GM23248 (cell line): ENCODE results near the gene VDAC1. TPM values are rescaled to one million over a fixed set of nuclear protein-coding genes. Genes with fewer than 3 reads are reported as not detected.
A peak's percentile ranks its signal among the peaks of the same experiment; 100 is the strongest.

Source experiments
- DNase-seq: peaks from one replicate; pipeline ENCODE4 v3.0.0-alpha.2; 2015
- H2AFZ ChIP-seq: fragments of 200-600 bp; sonication (generic); 2 replicates; pipeline ENCODE4 v1.6.1; 2016; ENCODE audit warnings: antibody characterized with exemption
- H3F3A ChIP-seq: fragments of 200-600 bp; sonication (generic); 2 replicates; pipeline ENCODE4 v1.6.1; 2016; ENCODE audit warnings: mild to moderate bottlenecking, antibody characterized with exemption, mixed run types; ENCODE audit not compliant: insufficient read depth
- H3K27ac ChIP-seq: fragments of 200-600 bp; sonication (generic); 2 replicates; pipeline ENCODE4 v1.5.1; 2016; ENCODE audit warnings: mild to moderate bottlenecking
- H3K27me3 ChIP-seq: fragments of 200-600 bp; sonication (generic); replicated peaks from 2 replicates; pipeline ENCODE4 v1.6.1; 2016; ENCODE audit warnings: mild to moderate bottlenecking; ENCODE audit not compliant: insufficient read depth
- H3K36me3 ChIP-seq: fragments of 200-600 bp; sonication (generic); 2 replicates; pipeline ENCODE4 v1.6.1; 2016; ENCODE audit warnings: low read depth, mild to moderate bottlenecking
- H3K4me1 ChIP-seq: fragments of 200-600 bp; sonication (generic); 2 replicates; pipeline ENCODE4 v1.6.1; 2016; ENCODE audit warnings: mild to moderate bottlenecking; ENCODE audit not compliant: insufficient read depth
- H3K4me2 ChIP-seq: fragments of 200-600 bp; sonication (generic); one replicate; pipeline ENCODE4 v1.6.1; 2016; ENCODE audit warnings: mild to moderate bottlenecking; ENCODE audit not compliant: unreplicated experiment
- H3K4me3 ChIP-seq: fragments of 200-600 bp; sonication (generic); 2 replicates; pipeline ENCODE4 v1.5.1; 2016; ENCODE audit warnings: mild to moderate bottlenecking
- H3K79me2 ChIP-seq: fragments of 200-600 bp; sonication (generic); 2 replicates; pipeline ENCODE4 v1.6.1; 2016; ENCODE audit warnings: mild to moderate bottlenecking; ENCODE audit not compliant: insufficient read depth
- H3K9ac ChIP-seq: fragments of 200-600 bp; sonication (generic); 2 replicates; pipeline ENCODE4 v1.6.1; 2016; ENCODE audit warnings: mild to moderate bottlenecking
- H3K9me2 ChIP-seq: fragments of 200-600 bp; sonication (generic); 2 replicates; pipeline ENCODE4 v1.6.1; 2016; ENCODE audit warnings: mixed run types, mild to moderate bottlenecking, moderate library complexity; ENCODE audit not compliant: insufficient read depth
- H3K9me3 ChIP-seq: fragments of 200-600 bp; sonication (generic); one replicate; pipeline ENCODE4 v1.6.1; 2017; ENCODE audit warnings: low read depth
- H4K20me1 ChIP-seq: fragments of 200-600 bp; sonication (generic); 2 replicates; pipeline ENCODE4 v1.6.0; 2016; ENCODE audit not compliant: insufficient read depth
- EZH2 ChIP-seq: fragments of 200-600 bp; sonication (generic); IDR thresholded peaks from 2 replicates; pipeline ENCODE4 v1.6.1; 2018; ENCODE audit warnings: antibody characterized with exemption, mild to moderate bottlenecking; ENCODE audit not compliant: insufficient read depth, poor library complexity, severe bottlenecking
- EZH2phosphoT487 ChIP-seq: fragments of 200-600 bp; sonication (generic); IDR thresholded peaks from 2 replicates; pipeline ENCODE4 v1.6.1; 2018; ENCODE audit warnings: antibody characterized with exemption, moderate library complexity, mild to moderate bottlenecking, low read depth; ENCODE audit not compliant: insufficient read depth
- WGBS, 2 experiments: methylation state at CpG; one replicate each; pipeline ENCODE4 v1.1.6; 2015 to 2017; ENCODE audit warnings: low lambda C conversion rate in 2 of 2, low coverage in 1 of 2; ENCODE audit errors: missing lambda C conversion rate in 2 of 2; 5-methylcytosine and 5-hydroxymethylcytosine counted together
- in situ Hi-C: fragments of 300-500 bp; cut with MboI; formaldehyde crosslinking; loops from 2 replicates; pipeline ENCODE4 v1.15.0; 2020
- polyA plus RNA-seq: library from polyadenylated mRNA; unstranded; fragments of >200 nt; fragmentation: Nextera tagmentation; extraction: Ambion mirVana; gene quantifications from 2 replicates; pipeline ENCODE4 v1.2.1, GENCODE V29; 2016
- total RNA-seq: library from RNA; depleted of rRNA; stranded (reverse); fragments of >200 nt; shearing (Covaris generic); gene quantifications from 2 replicates; pipeline ENCODE4 v1.2.3, GENCODE V29; 2014

The VDAC1 gene
- total and polyA plus RNA-seq, 2 experiments from 2014 or later, result 318 to 329 TPM

DNA sequence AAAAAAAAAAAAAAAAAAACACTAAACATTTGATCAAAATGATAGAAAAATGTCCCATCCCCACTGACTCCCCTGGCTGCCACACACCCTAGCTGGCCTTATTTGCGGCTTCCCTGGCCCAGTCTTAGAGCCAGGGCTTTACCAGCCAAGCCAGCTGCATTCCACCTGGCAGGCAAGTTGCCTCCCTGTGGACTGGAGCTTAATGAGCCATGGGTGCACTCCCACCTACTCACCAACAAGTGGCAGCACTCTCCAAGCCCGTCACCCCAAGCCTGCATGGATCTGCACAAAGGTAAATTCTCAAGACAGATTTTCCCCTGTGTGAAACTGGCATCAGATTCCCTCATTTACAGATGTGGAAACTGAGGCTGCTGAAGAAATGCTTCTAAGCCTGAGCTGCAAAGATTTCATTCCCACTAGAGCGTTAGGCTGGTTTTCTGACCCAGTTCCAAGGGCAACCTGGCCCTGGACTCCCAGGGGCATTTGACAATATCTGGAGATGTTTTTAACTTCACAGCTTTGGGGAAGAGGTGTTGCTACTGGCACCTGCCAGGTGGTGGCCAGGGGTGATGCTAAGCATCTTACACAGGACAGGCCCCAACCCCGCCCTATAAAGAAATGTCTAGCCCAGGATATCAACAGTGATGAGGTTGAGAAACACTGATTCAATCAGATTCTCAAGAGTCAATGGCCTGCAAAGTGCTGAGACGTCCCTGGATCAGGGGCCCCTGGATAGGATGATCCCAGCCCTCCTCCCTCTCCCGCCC is 21.9 kb upstream of the VDAC1 start:
- Histone ChIP-seq H3K4me1 (peaks cover 19% of the 10 kb centered on the region), H2AFZ (no peak overlapping the region), H3K4me3 (no peak overlapping the region), H3K4me2 (no peak overlapping the region), H3K27me3 (peaks cover 19% of the 10 kb centered on the region; the same call in 1 of the 2 replicates), H3K27ac (no peak overlapping the region), H3K9me2 (no peaks in the 10 kb centered on the region), H3K36me3 (no peaks in the 10 kb centered on the region), H3K9me3 (no peaks in the 10 kb centered on the region), H3K79me2 (no peaks in the 10 kb centered on the region), H4K20me1 (no peaks in the 10 kb centered on the region), H3F3A (peaks cover 15% of the 10 kb centered on the region), H3K9ac (no peak overlapping the region)
- 76 to 77% methylated on average over 6 of the region's 6 CpGs for WGBS, 2 experiments
- TF ChIP-seq EZH2phosphoT487, result no peak
- no peak for TF ChIP-seq EZH2
- DNase-seq, result peak; percentile 62
- in situ Hi-C loops, result no loop called here

DNA sequence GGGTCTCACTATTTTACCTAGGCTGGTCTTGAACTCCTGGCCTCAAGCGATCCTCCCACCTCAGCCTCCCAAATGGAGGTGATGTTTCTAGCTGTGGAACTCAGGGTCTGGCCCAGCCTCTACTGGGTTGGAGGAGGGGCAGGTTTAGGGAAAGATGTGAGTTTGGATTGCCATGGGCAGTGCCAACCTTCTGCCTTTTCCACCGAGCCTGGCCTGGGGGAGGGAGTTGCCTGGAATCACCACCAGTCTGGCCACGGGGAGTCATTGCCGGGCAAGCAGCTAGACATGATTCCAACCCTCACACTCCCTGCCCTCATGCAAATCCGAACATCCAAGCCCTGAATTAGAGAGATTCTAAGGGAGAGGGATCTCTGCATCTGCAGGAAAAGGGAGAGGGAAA is 21.0 kb upstream of the VDAC1 start:
- no peak overlapping the region for H3K4me3 ChIP-seq
- in situ Hi-C loops, result no loop called here
- H3F3A ChIP-seq, result peaks cover 15% of the 10 kb centered on the region
- peaks cover 19% of the 10 kb centered on the region for H3K4me1 ChIP-seq
- H3K36me3 ChIP-seq, result no peaks in the 10 kb centered on the region
- no peak overlapping the region for H2AFZ ChIP-seq
- H3K9me2 ChIP-seq, result no peaks in the 10 kb centered on the region
- H3K9ac ChIP-seq, result no peak overlapping the region
- no peak overlapping the region for H3K27ac ChIP-seq
- 61 to 70% methylated on average over 5 of the region's 5 CpGs for WGBS, 2 experiments
- no peak for DNase-seq
- no peak for TF ChIP-seq EZH2
- H3K4me2 ChIP-seq, result no peak overlapping the region
- no peaks in the 10 kb centered on the region for H3K9me3 ChIP-seq
- H3K27me3 ChIP-seq, result peaks cover 19% of the 10 kb centered on the region; the same call in 1 of the 2 replicates
- H3K79me2 ChIP-seq, result no peaks in the 10 kb centered on the region
- H4K20me1 ChIP-seq, result no peaks in the 10 kb centered on the region

DNA sequence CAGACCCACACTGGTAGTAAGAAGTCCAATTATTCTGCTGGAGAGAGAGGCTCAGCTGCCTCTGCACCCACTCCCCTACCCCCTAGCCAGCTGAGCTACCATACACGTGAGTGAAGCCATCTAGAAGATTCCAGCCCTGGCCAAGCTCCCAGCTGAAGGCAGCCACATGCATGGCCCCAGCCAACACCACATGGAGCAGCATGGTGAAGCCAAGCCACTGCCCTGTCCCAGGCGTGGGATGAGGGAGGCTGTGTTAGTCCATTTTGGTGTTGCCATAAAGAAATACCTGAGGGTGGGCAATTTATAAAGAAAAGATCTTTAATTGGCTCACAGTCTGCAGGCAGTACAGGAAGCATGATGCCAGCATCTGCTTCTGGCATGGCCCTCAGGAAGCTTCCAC is 20.0 kb upstream of the VDAC1 start:
- H3K9me2 ChIP-seq, result no peaks in the 10 kb centered on the region
- H3K4me2 ChIP-seq, result no peak overlapping the region
- TF ChIP-seq EZH2phosphoT487, result no peak
- no peak for TF ChIP-seq EZH2
- in situ Hi-C loops, result no loop called here
- H3K79me2 ChIP-seq, result no peaks in the 10 kb centered on the region
- H3K27me3 ChIP-seq, result peaks cover 19% of the 10 kb centered on the region; the same call in 1 of the 2 replicates
- peaks cover 13% of the 10 kb centered on the region for H3F3A ChIP-seq
- no peak overlapping the region for H3K4me3 ChIP-seq
- WGBS, 2 experiments, result 40 to 49% methylated on average over 2 of the region's 2 CpGs
- H2AFZ ChIP-seq, result no peak overlapping the region
- DNase-seq, result no peak
- H4K20me1 ChIP-seq, result no peaks in the 10 kb centered on the region
- no peaks in the 10 kb centered on the region for H3K36me3 ChIP-seq
- no peak overlapping the region for H3K27ac ChIP-seq
- no peak overlapping the region for H3K9ac ChIP-seq
- H3K9me3 ChIP-seq, result no peaks in the 10 kb centered on the region
- H3K4me1 ChIP-seq, result peaks cover 15% of the 10 kb centered on the region

DNA sequence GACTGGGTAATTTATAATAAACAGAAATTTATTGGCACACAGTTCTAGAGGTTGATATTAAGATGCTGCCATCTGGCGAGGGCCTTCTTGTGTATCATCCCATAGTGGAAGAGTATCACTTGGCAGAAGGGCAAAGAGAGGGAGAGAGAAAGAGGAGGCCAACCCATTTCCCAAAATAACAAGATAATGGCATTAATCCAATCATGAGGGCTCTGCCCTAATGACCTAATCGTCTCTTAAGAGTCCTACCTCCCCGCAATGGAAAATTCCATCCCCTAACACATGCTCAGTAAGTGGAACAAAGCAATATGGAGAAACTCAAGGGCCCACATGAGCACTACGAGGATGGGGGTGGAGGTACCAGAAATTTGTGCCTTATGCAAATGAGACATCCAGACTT is 17.6 kb upstream of the VDAC1 start:
- no peak for DNase-seq

More for the DNA sequence above, 17.6 kb upstream of the VDAC1 start:
- WGBS, 2 experiments, result 72 to 73% methylated on average over 4 of the region's 4 CpGs
- Histone ChIP-seq H3K9ac (no peak overlapping the region), H3K4me2 (no peak overlapping the region), H3K27ac (no peak overlapping the region), H3K79me2 (no peaks in the 10 kb centered on the region), H3K9me2 (no peaks in the 10 kb centered on the region), H4K20me1 (no peaks in the 10 kb centered on the region), H2AFZ (no peak overlapping the region), H3K4me3 (no peak overlapping the region), H3K9me3 (no peaks in the 10 kb centered on the region), H3K36me3 (no peaks in the 10 kb centered on the region), H3F3A (no peaks in the 10 kb centered on the region), H3K27me3 (peaks cover 19% of the 10 kb centered on the region; the same call in 1 of the 2 replicates), H3K4me1 (0 out of 2 replicates have a peak, but pooled peaks cover 4% of the 10 kb centered on the region)
- no peak for TF ChIP-seq EZH2phosphoT487
- no peak for TF ChIP-seq EZH2
- in situ Hi-C loops, result no loop called here
